HPDE6-E6E7 (cell line): ENCODE measurements around the gene IFITM1.
"Not testable (repeated sequence)": the region's sequence is repeated elsewhere in the genome, so short reads cannot be mapped to it uniquely, and the experiment has no call there.

Source experiments
- DNase-seq: peaks from one replicate; pipeline ENCODE4 v3.0.0; 2011; ENCODE audit warnings: missing footprints; ENCODE audit errors: extremely low spot score

IFITM1 gene

DNA sequence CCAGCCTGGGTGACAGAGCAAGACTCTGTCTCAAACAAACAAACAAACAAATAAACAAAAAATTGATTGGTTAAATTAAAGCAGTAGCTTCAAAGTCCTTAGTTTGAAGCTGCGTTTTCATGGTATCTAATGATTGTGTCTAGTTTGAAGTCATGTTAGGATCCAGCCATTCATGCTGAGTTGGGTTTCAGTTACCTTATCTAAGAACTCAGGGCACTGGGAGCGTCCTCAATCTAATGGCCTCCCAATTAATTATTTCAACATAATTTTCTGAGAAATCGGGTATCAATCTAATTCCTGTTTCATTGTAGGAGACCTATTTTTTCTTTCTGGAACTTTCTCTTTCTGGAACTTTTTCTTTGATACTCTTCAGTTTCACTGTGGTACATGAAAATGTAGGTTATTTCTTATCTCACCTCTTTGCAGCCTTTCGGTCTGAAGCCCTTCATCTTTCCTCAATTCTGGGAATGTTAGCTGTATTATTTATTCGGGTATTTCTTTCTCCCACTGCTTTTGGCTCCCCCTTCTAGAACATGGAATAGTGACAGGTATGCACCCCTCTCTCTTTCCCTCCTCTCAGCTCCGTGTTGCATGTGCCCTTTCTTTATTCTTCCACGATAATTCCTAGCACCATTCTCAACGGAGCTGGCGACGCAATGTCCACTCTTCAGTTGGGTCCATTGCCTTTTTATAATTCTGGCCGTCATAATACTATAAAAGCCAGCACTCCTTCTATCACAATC, 31.2 kb downstream of the IFITM1 start:
- no peak for DNase-seq

GRCh38 chr11:346529-346928, 32.7 kb downstream of the IFITM1 start:
- no peak for DNase-seq

DNA sequence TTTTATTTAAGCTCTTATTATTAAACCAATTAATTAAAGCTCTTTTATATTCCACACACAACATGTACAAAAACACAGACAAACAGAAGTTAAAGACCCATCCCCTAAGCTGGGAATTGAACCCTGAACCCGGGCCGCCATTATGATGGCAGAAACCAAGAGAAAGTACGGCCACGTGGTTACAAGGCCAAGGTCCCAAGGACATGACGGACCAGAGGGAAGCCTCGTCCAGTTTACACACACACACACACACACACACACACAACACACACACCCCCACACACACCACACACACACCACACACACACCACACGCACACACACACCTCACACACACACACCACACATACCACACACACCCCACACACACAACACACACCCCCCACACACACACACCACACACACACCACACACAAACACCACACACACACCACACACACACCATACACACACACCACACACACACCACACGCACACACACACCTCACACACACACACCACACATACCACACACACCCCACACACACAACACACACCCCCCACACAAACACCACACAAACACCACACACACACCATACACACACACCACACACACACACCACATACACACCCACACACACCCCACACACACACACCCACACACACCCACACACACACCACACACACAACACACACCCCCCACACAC, 35.6 kb downstream of the IFITM1 start:
- DNase-seq: not testable (repeated sequence)

GRCh38 chr11:350033-350722, 36.3 kb downstream of the IFITM1 start:
- not testable (repeated sequence) for DNase-seq

DNA sequence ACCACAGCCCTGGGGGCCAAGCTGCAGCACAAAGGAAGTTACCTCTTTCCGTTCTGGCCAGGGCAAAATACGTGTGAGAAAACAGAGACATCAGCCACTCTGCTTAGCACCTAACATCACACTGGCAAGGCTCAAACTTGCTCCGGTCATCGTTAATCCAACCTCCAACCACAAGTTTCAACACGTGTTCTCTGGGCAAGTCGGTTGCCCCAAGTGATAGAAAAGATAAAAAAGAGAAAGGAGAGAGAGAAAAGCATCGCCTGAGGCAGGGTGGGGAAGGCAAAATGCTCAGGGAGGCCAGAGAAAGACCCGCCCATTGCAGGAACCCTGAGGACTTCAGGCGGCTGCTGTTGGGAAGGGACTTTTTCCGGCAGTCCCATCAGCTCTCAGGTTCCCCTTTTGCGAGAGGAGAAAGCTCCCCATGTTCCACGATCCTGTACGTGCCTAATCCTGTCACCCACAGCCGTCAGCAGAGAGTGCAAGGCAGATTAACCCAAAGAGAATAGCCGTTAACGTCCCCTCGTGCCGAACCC, 36.9 kb downstream of the IFITM1 start:
- peak; percentile 54 for DNase-seq

GRCh38 chr11:351411-351810, 37.6 kb downstream of the IFITM1 start:
- no peak for DNase-seq

DNA sequence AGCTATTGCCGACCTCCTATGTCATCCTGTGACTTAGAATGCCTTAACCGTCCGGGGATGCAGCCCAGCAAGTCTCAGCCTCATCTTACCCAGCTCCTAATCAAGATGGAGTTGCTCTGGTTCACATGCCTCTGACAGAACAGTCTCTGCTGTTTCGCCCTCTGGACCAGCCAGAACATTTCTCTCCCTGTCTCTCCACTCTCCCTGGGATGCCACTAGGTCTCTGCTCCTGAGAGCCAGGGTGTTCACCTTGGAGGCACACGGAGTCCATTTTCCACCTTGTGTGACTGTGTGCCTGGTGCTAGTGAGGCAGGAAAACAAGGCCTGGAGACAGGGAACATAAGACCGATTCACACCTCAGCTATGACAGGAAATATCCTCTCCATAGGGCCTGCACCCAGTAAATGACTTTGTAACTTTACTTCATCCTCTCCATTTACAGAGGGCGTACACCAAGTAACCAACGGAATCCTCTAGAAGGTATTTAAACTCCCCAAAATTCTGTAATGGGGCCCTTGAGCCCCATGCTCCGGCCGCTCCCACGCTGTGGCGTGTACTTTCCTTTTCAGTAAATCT, 38.7 kb downstream of the IFITM1 start:
- no peak for DNase-seq

DNA sequence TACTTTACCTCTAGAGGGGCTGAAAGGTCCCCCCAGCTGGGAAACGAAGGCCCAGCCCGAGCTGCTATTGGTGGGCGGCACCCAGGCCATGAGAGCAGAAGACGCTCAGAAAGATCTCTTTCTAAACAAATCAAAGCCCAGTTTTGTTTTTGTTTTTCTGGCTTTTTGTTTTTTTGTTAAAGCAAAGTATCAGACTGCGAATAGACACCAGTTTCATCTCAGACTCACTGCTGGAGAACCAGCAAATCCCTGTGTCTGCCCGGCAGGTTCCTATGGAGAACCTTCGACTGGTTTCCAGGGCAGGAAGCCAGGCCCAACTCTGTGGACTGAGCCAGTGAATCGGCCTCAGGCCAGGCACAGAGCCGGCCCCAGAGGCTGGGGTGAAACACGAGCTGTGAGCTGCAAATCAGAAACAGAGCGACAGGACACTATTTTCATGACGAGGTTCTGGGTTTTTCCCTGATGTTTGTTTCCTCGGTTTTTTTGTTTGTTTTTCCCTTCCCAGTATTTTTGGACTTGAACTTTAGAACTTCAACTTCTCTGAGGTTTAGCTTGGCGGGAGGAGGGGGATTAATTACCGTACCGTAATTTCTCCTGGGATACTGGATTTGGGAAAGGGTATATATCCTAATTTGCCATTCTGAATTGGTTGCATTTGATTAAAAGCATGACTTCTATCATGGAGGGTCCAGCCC, 39.5 kb downstream of the IFITM1 start:
- no peak for DNase-seq

GRCh38 chr11:355581-356458, 42.0 kb downstream of the IFITM1 start:
- peak; percentile 56 for DNase-seq

- DNase-seq: no peak
Observed at GRCh38 chr11:356610-357009, 42.8 kb downstream of the IFITM1 start.

DNA sequence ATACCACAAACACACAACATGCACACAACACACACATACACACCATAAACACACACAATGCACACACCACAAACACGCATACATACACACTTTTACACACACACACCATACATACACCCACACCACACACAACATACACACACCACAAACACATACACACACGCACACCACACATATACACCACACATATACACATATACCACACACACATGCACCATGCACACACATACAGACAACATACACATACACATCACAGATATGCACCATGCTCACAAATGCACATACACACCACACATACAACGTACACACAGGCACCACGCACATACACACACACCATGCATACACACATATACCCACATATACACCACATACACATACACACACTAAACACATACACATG, 43.7 kb downstream of the IFITM1 start:
- no peak for DNase-seq

GRCh38 chr11:358129-358800, 44.4 kb downstream of the IFITM1 start:
- no peak for DNase-seq

- DNase-seq: no peak
Observed at GRCh38 chr11:359181-359714, 45.4 kb downstream of the IFITM1 start.

DNA sequence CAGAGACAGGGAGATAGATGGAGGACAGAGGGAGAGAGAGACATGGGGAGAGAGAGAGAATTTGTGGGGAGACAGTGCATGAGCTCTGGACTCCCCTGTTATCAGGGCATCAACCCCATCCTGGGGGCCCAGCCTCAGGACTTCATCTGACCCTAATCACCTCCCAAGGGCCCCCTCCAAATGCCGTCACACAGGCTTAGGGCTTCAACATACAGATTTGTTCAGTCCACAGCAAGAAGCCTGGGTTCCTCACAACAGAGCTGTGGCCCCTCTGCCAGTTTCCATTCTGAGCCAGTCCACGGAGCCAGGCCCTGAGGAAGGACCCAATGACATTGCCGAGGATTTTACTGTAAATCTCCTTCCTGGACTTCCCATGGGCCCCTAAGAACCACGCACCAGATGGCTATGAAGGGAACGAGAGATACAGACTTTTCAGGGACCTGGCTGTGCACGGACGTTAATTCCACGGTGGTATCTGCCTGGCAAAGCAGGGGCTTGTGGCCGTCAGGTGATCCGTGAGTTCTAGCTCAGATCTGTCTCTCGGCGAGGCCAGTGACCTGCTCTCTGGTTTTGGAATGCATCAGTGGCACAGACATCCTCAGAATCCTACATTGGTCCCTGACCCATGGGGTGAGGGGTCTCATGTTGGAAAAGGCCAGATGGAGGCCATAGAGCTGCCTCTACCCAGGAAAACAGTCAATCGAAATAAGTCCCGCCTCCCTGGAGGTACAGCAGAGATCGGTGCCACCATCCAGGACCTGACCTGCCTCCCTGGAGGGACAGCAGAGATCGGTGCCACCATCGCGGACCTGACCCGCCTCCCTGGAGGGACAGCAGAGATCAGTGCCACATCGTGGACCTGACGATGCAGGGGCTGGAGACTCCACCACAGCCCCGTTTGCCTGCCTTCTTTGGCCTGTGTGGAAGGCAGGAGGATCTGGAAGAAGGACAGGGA, 46.8 kb downstream of the IFITM1 start:
- DNase-seq: no peak

- no peak for DNase-seq
Observed at GRCh38 chr11:362642-363442, 49.0 kb downstream of the IFITM1 start.

GRCh38 chr11:363443-363805, 49.6 kb downstream of the IFITM1 start:
- not testable (repeated sequence) for DNase-seq

GRCh38 chr11:363948-364761, 50.3 kb downstream of the IFITM1 start:
- peak; percentile 88 for DNase-seq
